ENCODE measurements around the gene L3MBTL1. TPM values are rescaled to one million over a fixed set of nuclear protein-coding genes. Genes with fewer than 3 reads are reported as not detected.

The L3MBTL1 gene
- total and polyA plus RNA-seq, 2 of the 4 experiments (the other 2 are of a cell fraction): 2.2 to 4.5 TPM

GRCh38 chr20:43558412-43559146, 51.1 kb downstream of the L3MBTL1 start, which contains the start of gene SGK2:
Gene SGK2 (plus strand): TSS chr20:43559027. CDS start chr20:43566496, 7,469 bp downstream.
- no peak within 1 kb of the TSS for H3K14ac ChIP-seq (replicated peaks; ENCODE audit: low read depth, low read length)
- H3K27ac ChIP-seq (ENCODE audit: insufficient read depth, low read length): no peak within 1 kb of the TSS
- no peak within 1 kb of the TSS for H3K4ac ChIP-seq (ENCODE audit: low read depth, low read length)
- H2AFZ ChIP-seq (replicated peaks; ENCODE audit: low read length, poor library complexity): no peak within 1 kb of the TSS
- no peaks in the 10 kb centered on the region; the same call in 1 of the 2 replicates for H3K27me3 ChIP-seq (ENCODE audit: control insufficient read depth, insufficient read depth, low read length)
- in situ Hi-C loops (cut with MboI; ENCODE audit: low sequenced_read_pairs) (no loop called here), dilution Hi-C loops (cut with HindIII; ENCODE audit: low sequenced_read_pairs, unreplicated experiment) (no loop called here), intact Hi-C loops (cut with micrococcal nuclease) (no loop called here)
- peak within 1 kb of the TSS; percentile 79 for H2AK9ac ChIP-seq (replicated peaks; ENCODE audit: low read depth, low read length, poor library complexity)
- no peak within 1 kb of the TSS for H3K23ac ChIP-seq (ENCODE audit: low read depth, low read length)
- no peaks in the 10 kb centered on the region for H3K36me3 ChIP-seq (ENCODE audit: control insufficient read depth, insufficient read depth, low read length)
- H2BK120ac ChIP-seq (ENCODE audit: low read depth, low read length): no peak within 1 kb of the TSS
- H3K56ac ChIP-seq (ENCODE audit: extremely low read depth, insufficient read depth, low read length): no peak within 1 kb of the TSS
- no TSS peak for BruUV-seq (replicated peaks)
- ATAC-seq (ENCODE audit: low read depth) (peak; percentile 56), DNase-seq (peak; percentile 43)
- H3K9me1 ChIP-seq (ENCODE audit: insufficient read depth, low read length): no peaks in the 10 kb centered on the region
- no peak within 1 kb of the TSS for H2BK5ac ChIP-seq (ENCODE audit: low read depth, low read length, poor library complexity, severe bottlenecking)
- no peaks in the 10 kb centered on the region for H3K79me1 ChIP-seq (ENCODE audit: low read depth in 1 of 2, low read length in 2 of 2)
- H2AK5ac ChIP-seq (ENCODE audit: low read depth, low read length): no peak within 1 kb of the TSS
- H3K18ac ChIP-seq (ENCODE audit: low read depth, low read length): no peak within 1 kb of the TSS
- peaks cover 1% of the 10 kb centered on the region; the same call in 1 of the 2 replicates for H3K4me1 ChIP-seq (ENCODE audit: control insufficient read depth, insufficient read depth, low read length)
- H3K4me3 ChIP-seq (ENCODE audit: insufficient read depth, low read depth, low read length): no peak within 1 kb of the TSS
- 56% methylated on average over 3 of the region's 12 CpGs; no CpG with 5 or more reads in 1 of the 2 experiments for WGBS, 2 experiments (ENCODE audit: extremely low coverage in 2 of 2, insufficient read length in 1 of 2)
- TF ChIP-seq FOS (IDR thresholded peaks at IDR 0.05; ENCODE audit: low read depth, low read length) (no peak), CHD1 (IDR thresholded peaks at IDR 0.05; ENCODE audit: low read depth, low read length) (no peak), NFE2L2 (IDR thresholded peaks at IDR 0.05; ENCODE audit: low read depth, low read length) (peak; percentile 56)
- H4K20me1 ChIP-seq (ENCODE audit: insufficient read depth, low read length): no peaks in the 10 kb centered on the region
- no peak within 1 kb of the TSS for H3K9ac ChIP-seq (ENCODE audit: low read depth, low read length)
- H3K4me2 ChIP-seq (ENCODE audit: low read depth, low read length): no peak within 1 kb of the TSS
- H3K9me3 ChIP-seq (ENCODE audit: control insufficient read depth, insufficient read depth, low read length): no peaks in the 10 kb centered on the region
- H2BK15ac ChIP-seq (ENCODE audit: low read depth, low read length): no peak within 1 kb of the TSS
- H4K5ac ChIP-seq (ENCODE audit: low read depth, low read length): no peak within 1 kb of the TSS
- no peak within 1 kb of the TSS for H4K91ac ChIP-seq (ENCODE audit: insufficient read depth, low read depth, low read length)
- no peak within 1 kb of the TSS for H4K8ac ChIP-seq (ENCODE audit: low read depth in 2 of 2, low read length in 2 of 2)
- ChIA-PET POLR2A (ENCODE audit: unreplicated experiment) (no interaction called here), CTCF (interaction anchor here (0.8 to 0.9 kb wide), 2 partner anchors 20 to 178 kb away, joined by 3 read pairs; no protein-coding TSS in a partner anchor)
- H2BK20ac ChIP-seq (ENCODE audit: low read depth, low read length): no peak within 1 kb of the TSS

All from IMR-90 (cell line).